HepG2 (cell line): Measurements from ENCODE around the gene INA. TPM values are rescaled to one million over a fixed set of nuclear protein-coding genes. Genes with fewer than 3 reads are reported as not detected.

Experiments used
- ATF3 ChIP-seq: sonication (generic); formaldehyde crosslinking; IDR thresholded peaks from 2 replicates; pipeline ENCODE4 v1.4.0; 2020; ENCODE audit warnings: missing genetic modification reagents
- ATRX ChIP-seq: sonication (generic); formaldehyde crosslinking; IDR thresholded peaks from 2 replicates; pipeline ENCODE4 v1.4.0; 2020; ENCODE audit warnings: missing genetic modification reagents, borderline replicate concordance
- EHMT2 ChIP-seq: fragments of 200-600 bp; sonication (generic); IDR thresholded peaks from 2 replicates; pipeline ENCODE4 v1.7.0; 2017; ENCODE audit warnings: antibody characterized with exemption, low read depth, low read length, borderline replicate concordance
- HMGA1 ChIP-seq: sonication (generic); formaldehyde crosslinking; conservative IDR thresholded peaks from 2 replicates; pipeline ENCODE4 v1.4.0; 2020; ENCODE audit warnings: missing genetic modification reagents
- ISL2 ChIP-seq: sonication (generic); formaldehyde crosslinking; IDR thresholded peaks from 2 replicates; pipeline ENCODE4 v1.5.0; 2020; ENCODE audit warnings: missing genetic modification reagents
- KDM4B ChIP-seq: sonication (generic); formaldehyde crosslinking; IDR thresholded peaks from 2 replicates; pipeline ENCODE4 v1.4.0; 2020; ENCODE audit warnings: missing genetic modification reagents
- KLF9 ChIP-seq: IDR thresholded peaks from 2 replicates; pipeline ENCODE4 v1.6.1; 2016; ENCODE audit warnings: low read depth
- MEIS2 ChIP-seq: sonication (generic); formaldehyde crosslinking; IDR thresholded peaks from 2 replicates; pipeline ENCODE4 v1.9.0; 2021; ENCODE audit warnings: mild to moderate bottlenecking, missing genetic modification reagents
- MXD3 ChIP-seq: IDR thresholded peaks from 2 replicates; pipeline ENCODE4 v1.6.1; 2016; ENCODE audit warnings: mild to moderate bottlenecking, missing biosample characterization, missing genetic modification reagents
- NAIF1 ChIP-seq: sonication (generic); formaldehyde crosslinking; IDR thresholded peaks from 2 replicates; pipeline ENCODE4 v1.5.0; 2020; ENCODE audit warnings: mild to moderate bottlenecking, missing genetic modification reagents, borderline replicate concordance
- NFATC3 ChIP-seq: sonication (generic); formaldehyde crosslinking; IDR thresholded peaks from 2 replicates; pipeline ENCODE4 v1.5.1; 2020; ENCODE audit warnings: mild to moderate bottlenecking, missing genetic modification reagents
- NR1H2 ChIP-seq: sonication (generic); formaldehyde crosslinking; IDR thresholded peaks from 2 replicates; pipeline ENCODE4 v1.8.1; 2022; ENCODE audit warnings: low read depth, missing genetic modification reagents, borderline replicate concordance
- SNAPC5 ChIP-seq: sonication (generic); formaldehyde crosslinking; IDR thresholded peaks from 2 replicates; pipeline ENCODE4 v1.8.1; 2023; ENCODE audit warnings: mild to moderate bottlenecking, missing genetic modification reagents, borderline replicate concordance
- TFE3 ChIP-seq: IDR thresholded peaks from 2 replicates; pipeline ENCODE4 v1.6.1; 2016
- TGIF2 ChIP-seq: IDR thresholded peaks from 2 replicates; pipeline ENCODE4 v1.6.1; 2016; ENCODE audit warnings: control low read depth, missing compliant biosample characterization
- THRA ChIP-seq: sonication (generic); formaldehyde crosslinking; IDR thresholded peaks from 2 replicates; pipeline ENCODE4 v1.4.0; 2020; ENCODE audit warnings: missing genetic modification reagents, borderline replicate concordance
- XBP1 ChIP-seq: sonication (generic); formaldehyde crosslinking; IDR thresholded peaks from 2 replicates; pipeline ENCODE4 v1.5.0; 2020; ENCODE audit warnings: missing genetic modification reagents
- ZBED4 ChIP-seq: sonication (generic); formaldehyde crosslinking; IDR thresholded peaks from 2 replicates; pipeline ENCODE4 v1.4.0; 2020; ENCODE audit warnings: missing genetic modification reagents, borderline replicate concordance
- ZFP36L1 ChIP-seq: sonication (generic); formaldehyde crosslinking; IDR thresholded peaks from 2 replicates; pipeline ENCODE4 v1.8.0; 2022; ENCODE audit warnings: mild to moderate bottlenecking, missing genetic modification reagents, moderate library complexity
- ZNF263 ChIP-seq: sonication (generic); formaldehyde crosslinking; IDR thresholded peaks from 2 replicates; pipeline ENCODE4 v1.4.0; 2020; ENCODE audit warnings: missing genetic modification reagents
- ZNF274 ChIP-seq: sonication (generic); formaldehyde crosslinking; IDR thresholded peaks from 2 replicates; pipeline ENCODE4 v1.5.1; 2020; ENCODE audit warnings: mild to moderate bottlenecking, missing genetic modification reagents
- ZNF451 ChIP-seq: sonication (generic); formaldehyde crosslinking; IDR thresholded peaks from 2 replicates; pipeline ENCODE4 v1.5.0; 2020; ENCODE audit warnings: mild to moderate bottlenecking, missing genetic modification reagents
- ZNF766 ChIP-seq: sonication (generic); formaldehyde crosslinking; IDR thresholded peaks from 2 replicates; pipeline ENCODE4 v1.5.0; 2020; ENCODE audit warnings: missing genetic modification reagents, borderline replicate concordance
- polyA plus RNA-seq, 8 experiments: library from polyadenylated mRNA; depleted of rRNA in 3 of 8; stranded (reverse) in 7 of 8; unstranded in 1 of 8; fragments of >200 nt; fragmentation: Illumina TruSeq in 4 of 8; extraction: Trizol in 4 of 8; gene quantifications; 2 replicates each; pipeline versions ENCODE4 v1.2.1 to v1.2.3, GENCODE V29; 2011 to 2016; ENCODE audit warnings: low read depth in 4 of 8, missing spikeins in 1 of 8, mixed read lengths in 1 of 8; ENCODE audit not compliant: insufficient read depth in 1 of 8
- total RNA-seq, 5 experiments: library from RNA; depleted of rRNA; stranded (reverse); fragments of >200 nt; fragmentation: Illumina TruSeq; extraction: Trizol; gene quantifications; 2 replicates each; pipeline ENCODE4 v1.2.3, GENCODE V29; 2016; ENCODE audit warnings: low read depth in 1 of 5

INA gene
- total and polyA plus RNA-seq, 2 of the 13 experiments (the other 11 are each of a cell fraction or from before 2014, with no cell fraction given) = 0.04 to 0.13 TPM

- TF ChIP-seq ZBED4 = peak; percentile 81; the same call in 1 of the 2 replicates
- TF ChIP-seq ATF3 = peak; percentile 60; the same call in 1 of the 2 replicates
- TF ChIP-seq KLF9 = peak; percentile 83; the same call in 1 of the 2 replicates
- no peak for TF ChIP-seq ZFP36L1 (CRISPR knock-in tag)
- no peak for TF ChIP-seq NR1H2
- peak; percentile 89; the same call in 1 of the 2 replicates for TF ChIP-seq TGIF2
- no peak for TF ChIP-seq HMGA1
- peak; percentile 84 for TF ChIP-seq TFE3
- TF ChIP-seq THRA = peak; percentile 74; the same call in 1 of the 2 replicates
- TF ChIP-seq SNAPC5 (CRISPR knock-in tag) = peak; percentile 74; the same call in 1 of the 2 replicates
- TF ChIP-seq XBP1 (CRISPR knock-in tag) = 0 out of 2 replicates have a peak, but pooled peaks have one; percentile 61
- 0 out of 2 replicates have a peak, but pooled peaks have one; percentile 45 for TF ChIP-seq NFATC3
- TF ChIP-seq ZNF263 (CRISPR knock-in tag) = 0 out of 2 replicates have a peak, but pooled peaks have one; percentile 35
- no peak for TF ChIP-seq ZNF451 (CRISPR knock-in tag)
- TF ChIP-seq EHMT2 = 0 out of 2 replicates have a peak, but pooled peaks have one; percentile 54
- TF ChIP-seq NAIF1 (CRISPR knock-in tag) = no peak
- TF ChIP-seq ZNF766 = peak; percentile 87
- TF ChIP-seq ATRX = no peak
- peak; percentile 41; the same call in 1 of the 2 replicates for TF ChIP-seq ZNF274
- TF ChIP-seq MEIS2 (CRISPR knock-in tag) = peak; percentile 55; the same call in 1 of the 2 replicates
- TF ChIP-seq ISL2 (CRISPR knock-in tag) = peak; percentile 61; the same call in 1 of the 2 replicates
- peak; percentile 74; the same call in 1 of the 2 replicates for TF ChIP-seq MXD3 (CRISPR knock-in tag)
- peak; percentile 56; the same call in 1 of the 2 replicates for TF ChIP-seq KDM4B
These were observed 11.1 kb upstream of the INA start (continued) for GRCh38 chr10:103265717-103266329.
